Right renal cortex interstitium (tissue), 3 donors: ENCODE data around the gene TMCC3. TPM values are rescaled to one million over a fixed set of nuclear protein-coding genes. Genes with fewer than 3 reads are reported as not detected.

Source experiments
- DNase-seq, 3 donors: peaks; one replicate each; pipeline ENCODE4 v3.0.0-alpha.2; 2013; ENCODE audit warnings: low read depth in 3 of 3, low spot score in 2 of 3
- polyA plus RNA-seq, 3 donors: library from polyadenylated mRNA; unstranded; fragments of 120-200 nt; gene quantifications; one replicate each; pipeline ENCODE4 v1.2.1, GENCODE V29; 2013; ENCODE audit not compliant: insufficient read length in 3 of 3

Gene TMCC3
- polyA plus RNA-seq, 3 donors, result 44.2 to 48.3 (median 47.1) TPM

GRCh38 chr12:94674835-94675234, 24.5 kb upstream of the TMCC3 start:
- DNase-seq, result no peak

GRCh38 chr12:94674051-94674451, 23.7 kb upstream of the TMCC3 start:
- DNase-seq, result no peak

GRCh38 chr12:94673496-94673895, 23.1 kb upstream of the TMCC3 start:
- no peak for DNase-seq

GRCh38 chr12:94671917-94672316, 21.6 kb upstream of the TMCC3 start:
- no peak for DNase-seq

- DNase-seq, result no peak
Measured at GRCh38 chr12:94670898-94671297, 20.5 kb upstream of the TMCC3 start.

DNA sequence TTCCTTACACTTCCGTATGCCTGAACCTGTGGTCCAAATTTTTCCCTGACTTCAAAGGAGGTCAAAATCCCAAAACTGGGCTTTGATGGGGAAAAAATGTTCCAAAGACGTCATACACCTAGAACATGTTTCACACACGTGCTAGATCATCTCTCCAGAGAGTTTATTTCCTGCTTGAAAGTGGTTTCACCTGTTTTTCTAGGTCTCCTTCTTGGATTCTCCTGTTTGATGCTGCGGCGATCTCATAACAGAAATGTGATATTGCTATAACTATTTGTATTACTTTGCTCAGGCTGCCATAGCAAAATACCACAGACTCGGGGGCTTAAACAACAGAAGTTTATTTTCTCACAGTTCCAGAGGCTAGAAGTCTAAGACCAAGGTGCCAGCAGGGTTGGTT, 19.7 kb upstream of the TMCC3 start:
- DNase-seq, result no peak

DNA sequence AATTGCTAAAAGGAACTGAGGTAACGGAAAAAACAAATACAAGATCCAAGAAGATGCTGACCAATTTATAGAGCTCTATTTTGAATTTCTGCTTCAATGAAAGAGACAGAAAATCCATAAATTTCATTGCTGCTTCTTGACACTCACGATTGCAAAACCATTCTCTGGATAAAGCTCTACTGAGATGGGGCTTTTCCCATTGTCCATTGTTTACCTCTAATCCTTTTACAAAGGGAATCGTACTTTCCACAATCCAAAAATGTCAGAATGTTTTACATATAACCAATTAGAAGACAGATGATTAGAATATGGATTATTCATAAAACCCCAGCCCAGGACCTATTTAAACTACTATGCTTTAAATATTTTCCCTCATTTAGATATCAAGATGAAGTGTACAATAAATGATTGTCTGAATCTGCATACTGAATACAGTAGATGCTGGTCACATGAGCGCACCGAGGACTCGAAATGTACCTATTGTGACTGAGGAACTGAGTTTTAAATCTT, 16.7 kb upstream of the TMCC3 start:
- DNase-seq, result no peak

- no peak for DNase-seq
Measured at GRCh38 chr12:94666158-94666557, 15.8 kb upstream of the TMCC3 start.

GRCh38 chr12:94663702-94664101, 13.3 kb upstream of the TMCC3 start:
- DNase-seq, result no peak

GRCh38 chr12:94663071-94663470, 12.7 kb upstream of the TMCC3 start:
- no peak for DNase-seq

DNA sequence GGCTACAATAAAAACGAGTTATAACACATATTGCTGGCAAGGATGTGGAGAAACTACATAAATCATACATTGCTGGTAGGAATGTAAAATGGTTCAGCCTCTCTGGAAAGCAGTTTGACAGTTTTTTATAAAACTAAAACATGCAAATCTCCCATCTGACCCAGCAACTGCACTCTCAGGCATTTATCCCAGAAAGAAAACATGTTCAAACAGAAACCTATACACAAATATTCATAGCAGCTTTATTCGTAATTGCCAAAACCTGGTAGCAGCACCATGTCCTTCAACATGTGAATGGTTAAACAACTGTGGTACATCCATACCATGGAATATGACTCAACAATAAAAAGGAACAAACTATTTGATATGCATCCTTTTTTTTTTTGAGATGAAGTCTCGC, 10.1 kb upstream of the TMCC3 start:
- no peak for DNase-seq

- DNase-seq, result no peak
Measured at GRCh38 chr12:94659346-94659930, 9.1 kb upstream of the TMCC3 start.

GRCh38 chr12:94658931-94659330, 8.6 kb upstream of the TMCC3 start:
- no peak for DNase-seq

GRCh38 chr12:94656556-94656955, 6.2 kb upstream of the TMCC3 start:
- DNase-seq, result no peak

DNA sequence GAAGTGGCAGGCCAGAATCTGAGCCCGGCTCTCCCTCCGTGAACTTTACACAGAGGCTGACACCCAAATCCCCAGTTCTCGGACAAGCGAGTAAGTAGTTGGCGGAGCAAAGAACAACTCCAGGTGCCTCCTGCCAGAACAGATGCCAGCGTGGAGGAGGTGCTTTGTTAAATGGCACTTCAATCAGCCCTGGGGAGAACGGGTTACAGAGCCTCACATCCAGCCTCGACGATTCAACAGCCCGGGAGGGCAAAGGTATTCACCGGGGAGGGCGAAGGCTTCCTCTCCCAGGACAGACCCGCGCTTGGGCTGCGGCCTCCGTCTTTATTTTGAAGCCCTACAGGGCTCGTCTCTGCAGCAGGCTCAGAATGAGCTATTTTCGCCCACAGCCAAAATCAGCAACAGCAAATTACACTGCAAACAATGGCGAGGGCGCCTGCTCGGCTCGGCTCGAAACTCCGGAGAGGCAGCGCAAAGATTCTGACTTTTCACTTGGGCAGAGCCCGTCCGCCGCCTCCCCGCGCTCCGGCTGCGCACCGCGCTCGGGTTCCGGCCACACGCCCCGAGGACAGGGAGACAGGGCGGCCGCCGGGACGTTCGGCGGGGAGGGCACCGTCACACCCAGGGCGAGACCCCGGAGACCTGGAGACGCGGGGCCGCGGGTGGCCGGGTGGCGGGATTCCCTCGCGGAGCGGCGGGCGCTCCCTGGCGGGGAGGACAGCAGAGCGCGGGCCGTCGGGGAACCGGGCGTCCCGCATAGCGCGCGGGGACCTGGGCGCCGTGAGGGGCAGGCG, 811 bp downstream of the TMCC3 start:
- DNase-seq, result no peak

GRCh38 chr12:94648578-94648977, 1.8 kb downstream of the TMCC3 start:
- DNase-seq, result no peak

- DNase-seq, result no peak
Measured at GRCh38 chr12:94644141-94644979, 6.0 kb downstream of the TMCC3 start.

DNA sequence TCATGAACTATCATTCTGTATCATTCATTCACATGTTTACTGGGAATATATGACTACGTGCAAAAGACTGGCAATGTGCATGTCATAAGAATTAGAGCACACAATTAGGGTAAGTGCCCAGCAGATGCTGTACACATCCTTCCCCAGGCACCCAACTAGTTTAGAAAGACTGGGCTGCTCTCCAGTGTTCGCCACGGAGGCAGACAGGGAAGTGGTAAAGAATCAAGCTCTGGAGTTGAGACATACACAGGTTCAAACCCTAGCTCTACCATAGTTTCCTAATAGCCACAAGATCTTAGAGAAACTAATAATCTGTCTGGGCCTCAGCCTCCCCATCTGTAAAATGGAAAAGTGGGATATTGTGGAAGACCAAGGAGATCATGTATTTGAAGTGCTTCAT, 6.8 kb downstream of the TMCC3 start:
- DNase-seq, result no peak

- no peak for DNase-seq
Measured at GRCh38 chr12:94641283-94641682, 9.1 kb downstream of the TMCC3 start.

DNA sequence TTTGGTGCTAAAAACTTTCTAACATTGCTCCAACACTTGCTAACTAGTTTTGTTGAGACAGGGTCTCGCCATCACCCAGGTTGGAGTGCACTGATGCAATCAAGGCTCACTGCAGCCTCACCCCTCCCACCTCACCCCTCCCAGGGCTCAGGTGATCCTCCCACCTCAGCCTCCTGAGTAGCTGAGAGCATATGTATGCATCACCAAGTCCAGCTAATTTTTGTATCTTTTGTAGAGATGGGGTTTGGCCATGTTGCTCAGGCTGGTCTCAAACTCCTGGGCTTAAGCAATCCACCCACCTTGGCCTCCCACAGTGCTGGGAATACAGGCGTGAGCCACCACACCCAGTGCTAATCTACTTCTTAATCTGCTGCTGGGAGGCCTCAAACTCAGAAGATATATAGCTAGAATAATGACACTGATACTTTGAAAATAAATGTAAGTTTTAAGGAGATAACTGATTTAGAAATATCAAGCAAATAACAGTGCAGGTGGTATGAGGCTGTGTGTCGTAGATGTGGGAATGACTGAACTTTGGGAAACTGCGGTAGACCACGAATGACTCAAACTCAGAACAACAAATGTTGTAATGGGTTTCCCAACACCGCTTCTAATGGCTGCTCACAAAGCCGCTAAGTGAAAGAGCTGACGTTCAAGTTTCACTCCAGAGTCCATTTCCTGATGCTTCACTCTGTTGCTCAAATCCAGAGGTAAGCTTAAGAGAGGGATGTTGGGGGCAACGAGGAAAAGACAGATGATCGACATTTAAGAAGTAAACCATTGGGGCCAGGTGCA, 10.0 kb downstream of the TMCC3 start:
- DNase-seq, result no peak

- DNase-seq, result no peak
Measured at GRCh38 chr12:94638521-94638920, 11.8 kb downstream of the TMCC3 start.
